GM18508 (cell line): ENCODE results near the gene RASL11B.
A peak's percentile ranks its signal among the peaks of the same experiment; 100 is the strongest.
"Not testable (repeated sequence)": the region's sequence is repeated elsewhere in the genome, so short reads cannot be mapped to it uniquely, and the experiment has no call there.

ENCODE experiments used
- ATAC-seq: cut with Tn5 transposase; IDR thresholded peaks from one replicate; pipeline ENCODE4 v1.9.1; 2021; ENCODE audit warnings: moderate number of reproducible peaks; ENCODE audit not compliant: insufficient read depth, unreplicated experiment

The RASL11B gene, protein sequence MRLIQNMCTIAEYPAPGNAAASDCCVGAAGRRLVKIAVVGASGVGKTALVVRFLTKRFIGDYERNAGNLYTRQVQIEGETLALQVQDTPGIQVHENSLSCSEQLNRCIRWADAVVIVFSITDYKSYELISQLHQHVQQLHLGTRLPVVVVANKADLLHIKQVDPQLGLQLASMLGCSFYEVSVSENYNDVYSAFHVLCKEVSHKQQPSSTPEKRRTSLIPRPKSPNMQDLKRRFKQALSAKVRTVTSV

GRCh38 chr4:52861879-52862616 is at the start of gene RASL11B:
Gene RASL11B (plus strand): TSS chr4:52862317. CDS start chr4:52862508, 191 bp downstream.
- ATAC-seq, result peak; percentile 80

GRCh38 chr4:52813546-52813945 is 48.6 kb upstream of the RASL11B start:
- ATAC-seq, result no peak

DNA sequence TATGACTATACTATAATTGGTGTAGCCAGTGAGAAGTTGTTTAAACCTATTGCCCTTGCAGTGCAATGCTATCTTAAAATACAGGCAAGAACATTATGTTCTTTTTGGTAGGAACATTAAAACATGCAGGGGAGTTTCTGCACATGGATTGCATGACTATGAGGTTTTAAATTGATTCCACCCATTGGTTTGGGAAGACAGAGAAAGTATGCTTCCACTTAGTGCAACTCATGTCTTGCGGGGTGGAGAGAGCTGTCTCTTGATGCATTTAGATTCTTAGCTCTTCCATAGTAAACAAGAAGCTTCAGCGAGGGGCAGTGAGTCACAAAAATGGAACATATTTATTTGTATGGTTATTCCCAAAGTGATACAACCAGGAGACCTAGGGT is 39.5 kb upstream of the RASL11B start:
- no peak for ATAC-seq

DNA sequence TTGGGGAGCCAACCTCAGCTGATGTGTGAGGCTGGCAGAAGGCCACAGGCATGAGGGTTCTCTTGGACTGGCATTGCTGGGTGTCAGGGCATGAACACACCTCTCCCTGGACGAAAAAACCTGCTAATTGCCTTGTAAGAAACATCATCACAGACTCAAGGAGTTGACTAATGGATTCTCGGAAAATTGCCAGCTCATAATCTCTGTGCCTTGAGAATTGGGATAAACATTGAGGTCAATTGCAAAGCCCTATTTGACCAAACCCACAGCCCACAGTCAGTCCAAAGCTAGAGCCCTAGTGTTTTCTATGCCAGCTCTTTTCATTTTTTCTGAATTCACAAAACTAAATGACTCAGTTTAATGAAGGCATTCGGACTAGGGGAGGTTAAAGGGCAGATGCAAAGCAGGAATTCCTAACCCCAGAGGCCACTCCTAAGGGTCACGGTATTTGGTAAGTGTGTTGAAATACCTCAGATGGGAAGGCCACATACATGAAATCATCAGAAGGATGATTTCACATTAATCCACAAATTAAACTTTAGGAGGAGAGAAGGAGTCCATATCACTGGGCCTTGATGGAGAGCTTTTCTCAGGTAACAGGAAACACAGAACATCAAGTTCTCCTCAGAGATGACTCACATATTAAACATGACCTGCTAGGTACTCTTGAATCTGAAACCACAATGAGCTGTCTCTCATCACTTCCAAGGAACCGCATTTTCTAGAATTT is 39.0 kb upstream of the RASL11B start:
- no peak for ATAC-seq

GRCh38 chr4:52823702-52824092 is 38.4 kb upstream of the RASL11B start:
- ATAC-seq, result no peak

DNA sequence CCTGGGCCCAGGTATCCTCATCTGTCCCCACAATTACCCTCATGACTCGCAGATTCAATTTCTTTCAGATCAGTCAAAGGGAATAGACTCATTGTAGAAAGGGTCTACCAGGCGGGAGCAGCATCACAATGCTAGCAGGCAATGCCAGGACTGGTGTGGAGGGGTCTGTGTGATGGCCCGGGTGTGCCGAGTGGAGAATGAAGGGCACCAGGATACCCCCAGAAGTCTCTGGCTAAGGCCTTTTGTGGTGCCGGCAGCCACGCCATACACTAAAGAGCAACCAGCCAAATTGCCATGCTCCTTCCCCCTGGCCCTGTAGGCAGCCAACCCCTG is 37.9 kb upstream of the RASL11B start:
- ATAC-seq, result no peak

- ATAC-seq, result no peak
Observed at GRCh38 chr4:52824603-52825459, 37.3 kb upstream of the RASL11B start.

DNA sequence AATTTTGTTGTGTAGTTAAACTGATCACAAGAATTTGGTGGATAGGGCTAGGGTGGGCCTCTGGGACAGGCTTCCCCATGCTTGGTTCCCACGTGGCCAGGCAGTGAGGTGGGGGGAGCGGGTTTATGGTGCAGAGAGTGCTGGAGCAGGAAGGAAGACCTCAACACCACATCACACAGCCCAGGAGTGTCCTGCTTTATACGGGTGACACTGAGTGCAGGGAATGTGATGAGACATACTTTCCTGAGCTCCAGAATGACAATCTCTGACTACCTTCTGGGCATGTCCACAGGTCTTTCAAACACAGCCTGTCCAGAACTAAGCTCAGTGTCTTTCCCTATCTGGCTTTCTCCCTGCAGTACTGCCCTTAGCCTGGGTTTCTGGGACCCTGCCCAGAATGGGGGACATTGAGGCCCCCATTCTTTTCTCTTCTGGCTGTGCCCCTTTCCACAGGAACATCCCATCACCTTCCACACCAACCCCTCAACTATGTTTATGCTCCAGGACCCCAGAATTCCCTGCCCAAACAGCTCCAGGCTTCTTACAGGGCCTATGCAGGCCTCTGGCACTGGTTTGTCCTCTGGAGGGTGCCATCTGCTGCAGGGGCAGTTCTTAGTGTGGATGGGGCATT is 36.5 kb upstream of the RASL11B start:
- ATAC-seq, result no peak

DNA sequence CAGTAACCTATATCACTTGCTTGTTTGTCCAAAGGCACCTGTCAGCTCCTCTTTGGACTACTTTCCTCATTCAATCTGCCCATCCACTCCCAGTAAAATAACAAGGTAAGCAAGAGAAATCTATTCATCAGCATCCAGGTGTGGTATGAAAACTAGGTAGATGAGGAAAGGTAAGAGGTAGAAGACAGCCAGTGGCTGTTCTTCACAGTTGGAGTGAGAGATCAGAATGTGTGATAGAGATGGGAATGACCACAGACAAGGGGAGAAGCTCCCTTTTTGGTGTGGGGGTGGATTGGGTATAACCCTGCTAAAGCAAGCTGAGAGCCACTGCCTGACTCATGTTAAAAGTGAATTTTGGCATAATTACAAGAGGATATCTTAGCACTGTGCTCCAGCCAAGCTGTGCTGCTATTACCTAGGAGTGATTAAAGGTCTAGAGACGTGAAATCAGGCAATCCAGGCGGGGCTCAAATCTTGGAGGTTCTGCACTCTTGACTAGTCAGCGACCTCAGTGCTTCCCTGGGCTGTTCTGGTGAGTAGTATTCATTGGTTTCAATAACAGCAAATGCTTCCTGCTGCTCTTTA is 28.1 kb upstream of the RASL11B start:
- no peak for ATAC-seq

DNA sequence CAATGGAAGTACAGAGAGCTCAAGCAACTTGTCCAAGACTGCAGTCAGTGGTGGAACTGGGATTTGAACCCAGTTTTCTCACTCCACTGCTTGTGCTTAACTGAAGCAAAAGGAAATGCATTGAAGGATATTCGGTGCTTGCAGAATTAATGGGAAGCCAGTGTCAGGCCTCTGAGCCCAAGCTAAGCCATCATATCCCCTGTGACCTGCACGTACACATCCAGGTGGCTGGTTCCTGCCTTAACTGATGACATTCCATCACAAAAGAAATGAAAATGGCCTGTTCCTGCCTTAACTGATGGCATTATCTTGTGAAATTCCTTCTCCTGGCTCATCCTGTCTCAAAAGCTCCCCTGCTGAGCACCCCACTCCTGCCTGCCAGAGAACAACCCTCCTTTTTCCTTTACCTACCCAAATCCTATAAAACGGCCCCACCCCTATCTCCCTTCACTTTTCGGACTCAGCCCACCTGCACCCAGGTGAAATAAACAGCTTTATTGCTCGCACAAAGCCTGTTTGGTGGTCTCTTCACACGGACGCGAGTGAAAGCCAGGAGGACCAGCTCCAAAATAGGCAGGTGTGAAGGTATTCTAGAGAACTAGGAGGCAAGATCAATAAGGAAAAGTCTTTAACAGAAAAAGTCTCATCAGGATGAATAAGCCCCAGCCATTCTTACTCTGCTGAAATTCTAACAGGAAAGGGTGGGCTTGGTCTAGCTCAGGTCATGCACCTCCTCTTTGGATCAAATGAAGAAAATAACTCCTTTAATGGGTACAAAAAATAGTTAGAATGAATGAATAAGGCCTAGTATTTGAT is 27.3 kb upstream of the RASL11B start:
- ATAC-seq, result not testable (repeated sequence)

GRCh38 chr4:52836120-52836519 is 26.0 kb upstream of the RASL11B start:
- ATAC-seq, result no peak

GRCh38 chr4:52836678-52837077 is 25.4 kb upstream of the RASL11B start:
- ATAC-seq, result no peak

- ATAC-seq, result no peak
Observed at GRCh38 chr4:52837716-52838558, 24.2 kb upstream of the RASL11B start.

- ATAC-seq, result no peak
Observed at GRCh38 chr4:52838729-52839586, 23.2 kb upstream of the RASL11B start.

DNA sequence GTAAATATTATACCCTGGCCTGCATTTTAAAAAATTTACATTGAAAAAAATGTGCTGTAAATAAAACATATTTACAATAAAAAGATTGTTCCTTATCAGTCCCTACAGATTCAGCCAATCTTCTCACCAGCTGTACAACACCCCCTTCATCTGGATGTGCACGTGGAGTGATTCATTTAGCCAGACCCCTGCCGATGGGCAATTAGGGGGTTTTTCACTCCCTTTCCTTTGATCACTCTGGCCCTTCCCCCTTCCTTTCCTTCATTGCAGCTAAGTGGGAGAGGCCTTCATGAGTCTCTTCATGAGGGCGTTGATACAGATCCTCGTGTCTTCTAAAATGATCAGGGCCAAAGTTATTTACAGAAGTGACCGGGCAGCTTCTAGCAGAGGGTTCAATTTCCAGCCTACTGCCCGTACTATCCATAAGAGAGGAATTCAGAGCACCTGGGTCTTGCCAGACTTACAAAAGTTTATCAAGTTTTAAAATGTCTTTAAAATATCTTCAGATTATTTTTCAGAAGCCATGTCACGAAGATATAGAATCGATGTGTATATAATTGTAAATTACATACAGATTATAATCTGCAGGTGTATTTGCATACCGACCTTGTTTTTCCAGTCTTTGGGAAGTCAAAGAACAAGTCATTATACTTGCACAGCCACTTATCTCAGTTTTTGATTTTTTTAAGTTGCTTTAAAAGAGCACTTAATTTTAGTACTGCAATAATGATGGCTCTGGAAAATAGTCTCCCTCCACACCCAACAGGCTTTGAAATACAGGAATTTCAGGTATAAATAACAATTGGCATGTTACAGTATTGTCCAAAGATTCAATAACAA is 21.4 kb upstream of the RASL11B start:
- no peak for ATAC-seq
